Parathyroid adenoma (tissue), 2 donors: ENCODE results near the gene CEBPG.

Experiments used
- H2AFZ ChIP-seq: fragments of 300-600 bp; sonication (generic); one replicate; pipeline ENCODE4 v1.7.0; 2017; ENCODE audit warnings: antibody characterized with exemption, mild to moderate bottlenecking
- H3K27ac ChIP-seq: fragments of 300-600 bp; sonication (generic); one replicate; pipeline ENCODE4 v1.7.0; 2017
- H3K27me3 ChIP-seq: fragments of 300-600 bp; sonication (generic); one replicate; pipeline ENCODE4 v1.7.0; 2017; ENCODE audit warnings: low read length; ENCODE audit not compliant: control insufficient read depth, insufficient read depth
- H3K36me3 ChIP-seq: fragments of 300-600 bp; sonication (generic); one replicate; pipeline ENCODE4 v1.7.0; 2017; ENCODE audit warnings: low read length; ENCODE audit not compliant: control insufficient read depth, insufficient read depth
- H3K4me1 ChIP-seq: fragments of 300-600 bp; sonication (generic); one replicate; pipeline ENCODE4 v1.7.0; 2017; ENCODE audit warnings: control low read depth
- H3K4me2 ChIP-seq: fragments of 300-600 bp; sonication (generic); one replicate; pipeline ENCODE4 v1.7.0; 2017; ENCODE audit warnings: low read length
- H3K4me3 ChIP-seq: fragments of 300-600 bp; sonication (generic); one replicate; pipeline ENCODE4 v1.7.0; 2017; ENCODE audit warnings: low read depth, low read length
- H3K79me2 ChIP-seq: fragments of 300-600 bp; sonication (generic); one replicate; pipeline ENCODE4 v1.7.0; 2017; ENCODE audit warnings: control low read depth
- H3K9ac ChIP-seq: fragments of 300-600 bp; sonication (generic); one replicate; pipeline ENCODE4 v1.7.0; 2017; ENCODE audit warnings: mild to moderate bottlenecking
- H3K9me3 ChIP-seq: fragments of 300-600 bp; sonication (generic); one replicate; pipeline ENCODE4 v1.7.0; 2017; ENCODE audit warnings: low read length; ENCODE audit not compliant: control insufficient read depth
- TF ChIP-seq, protein P1 (sequence below): fragments of 300-600 bp; sonication (generic); IDR thresholded peaks from one replicate; pipeline ENCODE4 v1.7.0; 2017; ENCODE audit warnings: antibody characterized with exemption, mild to moderate bottlenecking
- donor health status: primary hyperparathyroidism.

Gene CEBPG

DNA sequence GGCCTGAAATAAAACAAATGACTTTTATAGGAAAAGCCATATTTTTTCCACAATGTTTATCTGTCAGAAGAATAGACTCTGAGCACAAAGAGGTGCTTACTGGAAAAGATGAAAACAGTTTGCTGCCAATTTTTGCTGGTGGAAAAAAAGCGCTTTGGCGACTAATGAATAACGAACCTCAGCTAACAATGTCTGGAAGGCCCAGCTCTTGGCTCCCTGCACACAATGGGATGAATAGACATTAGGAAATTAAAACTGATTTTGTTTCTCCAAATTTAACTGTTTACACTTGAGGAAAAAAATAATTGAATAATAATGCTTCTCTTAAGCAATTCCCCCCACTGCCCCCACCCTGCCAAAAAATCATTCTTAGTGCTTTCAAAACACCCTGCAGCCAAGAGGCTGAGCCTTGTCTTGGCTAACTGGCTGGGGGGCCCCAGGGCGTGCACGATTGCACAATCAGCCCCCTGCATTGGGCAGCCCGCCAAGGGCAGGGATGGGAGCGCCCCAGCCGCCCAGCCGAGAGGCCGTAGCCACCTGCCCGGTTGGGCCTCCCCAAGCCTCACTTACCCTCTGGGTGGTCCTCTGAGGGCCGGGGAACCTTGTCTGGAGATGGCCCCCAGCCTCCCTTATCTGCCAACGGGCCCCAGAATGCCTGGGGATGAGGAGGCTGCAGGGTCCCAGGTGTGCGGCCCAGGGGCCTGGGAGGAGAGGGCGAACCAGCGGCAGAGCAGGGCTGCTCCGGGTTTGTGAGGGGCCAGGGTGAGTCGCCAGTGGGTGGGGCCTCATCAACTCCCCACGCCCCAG lies 16.8 kb downstream of the CEBPG start:
- H3K4me3 ChIP-seq = no peak overlapping the region
- H3K9ac ChIP-seq = no peak overlapping the region
- H3K4me1 ChIP-seq = peaks cover 3% of the 10 kb centered on the region

DNA sequence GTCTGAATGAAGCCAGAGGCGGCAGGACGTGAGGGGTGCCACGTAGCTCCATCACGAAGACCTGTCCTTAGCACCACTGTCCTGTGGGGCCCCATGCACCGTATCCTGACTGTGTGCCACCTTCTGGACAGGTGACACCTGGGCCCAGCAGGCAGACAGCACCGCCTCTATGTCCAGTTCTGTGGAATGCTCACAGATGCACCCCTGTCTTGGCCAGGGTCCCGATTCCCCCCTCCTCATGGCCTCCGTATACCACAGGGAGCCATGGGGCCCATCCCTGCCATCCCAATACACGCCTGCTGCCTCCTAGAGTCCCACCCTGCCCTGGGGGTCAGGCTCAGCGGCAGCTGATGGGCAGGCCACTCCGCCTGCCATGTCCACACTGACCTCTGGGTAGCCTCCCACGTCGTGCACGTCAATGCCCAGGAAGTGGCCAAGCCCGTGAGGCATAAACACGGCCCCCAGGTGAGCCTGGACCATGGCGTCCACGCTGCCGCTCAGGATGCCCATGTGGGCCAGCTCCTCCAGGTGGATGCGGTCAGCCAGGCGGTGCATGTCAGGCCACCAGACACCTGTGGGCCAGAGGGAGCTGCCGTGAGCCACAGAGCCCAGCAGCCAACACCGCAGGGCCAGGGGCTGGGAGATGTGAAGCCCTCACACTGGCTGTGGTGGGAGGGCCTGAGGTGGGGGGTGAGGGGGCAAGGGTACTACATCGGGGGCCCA lies 17.6 kb downstream of the CEBPG start:
- Histone ChIP-seq H3K4me1 (peaks cover 3% of the 10 kb centered on the region), H3K4me3 (no peak overlapping the region), H3K9ac (no peak overlapping the region), H3K27me3 (no peaks in the 10 kb centered on the region), H3K36me3 (no peaks in the 10 kb centered on the region), H3K79me2 (no peaks in the 10 kb centered on the region), H2AFZ (no peak overlapping the region), H3K4me2 (no peak overlapping the region), H3K9me3 (no peaks in the 10 kb centered on the region), H3K27ac (no peak overlapping the region)
- TF ChIP-seq, protein P1, sequence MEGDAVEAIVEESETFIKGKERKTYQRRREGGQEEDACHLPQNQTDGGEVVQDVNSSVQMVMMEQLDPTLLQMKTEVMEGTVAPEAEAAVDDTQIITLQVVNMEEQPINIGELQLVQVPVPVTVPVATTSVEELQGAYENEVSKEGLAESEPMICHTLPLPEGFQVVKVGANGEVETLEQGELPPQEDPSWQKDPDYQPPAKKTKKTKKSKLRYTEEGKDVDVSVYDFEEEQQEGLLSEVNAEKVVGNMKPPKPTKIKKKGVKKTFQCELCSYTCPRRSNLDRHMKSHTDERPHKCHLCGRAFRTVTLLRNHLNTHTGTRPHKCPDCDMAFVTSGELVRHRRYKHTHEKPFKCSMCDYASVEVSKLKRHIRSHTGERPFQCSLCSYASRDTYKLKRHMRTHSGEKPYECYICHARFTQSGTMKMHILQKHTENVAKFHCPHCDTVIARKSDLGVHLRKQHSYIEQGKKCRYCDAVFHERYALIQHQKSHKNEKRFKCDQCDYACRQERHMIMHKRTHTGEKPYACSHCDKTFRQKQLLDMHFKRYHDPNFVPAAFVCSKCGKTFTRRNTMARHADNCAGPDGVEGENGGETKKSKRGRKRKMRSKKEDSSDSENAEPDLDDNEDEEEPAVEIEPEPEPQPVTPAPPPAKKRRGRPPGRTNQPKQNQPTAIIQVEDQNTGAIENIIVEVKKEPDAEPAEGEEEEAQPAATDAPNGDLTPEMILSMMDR = no peak

More for the DNA sequence above, 16.8 kb downstream of the CEBPG start:
- no peaks in the 10 kb centered on the region for H3K36me3 ChIP-seq
- H3K9me3 ChIP-seq = no peaks in the 10 kb centered on the region
- no peak overlapping the region for H2AFZ ChIP-seq
- no peaks in the 10 kb centered on the region for H3K27me3 ChIP-seq
- no peaks in the 10 kb centered on the region for H3K79me2 ChIP-seq
- no peak overlapping the region for H3K4me2 ChIP-seq
- H3K27ac ChIP-seq = peak overlapping the region; percentile 64
- TF ChIP-seq, protein P1 = no peak

DNA sequence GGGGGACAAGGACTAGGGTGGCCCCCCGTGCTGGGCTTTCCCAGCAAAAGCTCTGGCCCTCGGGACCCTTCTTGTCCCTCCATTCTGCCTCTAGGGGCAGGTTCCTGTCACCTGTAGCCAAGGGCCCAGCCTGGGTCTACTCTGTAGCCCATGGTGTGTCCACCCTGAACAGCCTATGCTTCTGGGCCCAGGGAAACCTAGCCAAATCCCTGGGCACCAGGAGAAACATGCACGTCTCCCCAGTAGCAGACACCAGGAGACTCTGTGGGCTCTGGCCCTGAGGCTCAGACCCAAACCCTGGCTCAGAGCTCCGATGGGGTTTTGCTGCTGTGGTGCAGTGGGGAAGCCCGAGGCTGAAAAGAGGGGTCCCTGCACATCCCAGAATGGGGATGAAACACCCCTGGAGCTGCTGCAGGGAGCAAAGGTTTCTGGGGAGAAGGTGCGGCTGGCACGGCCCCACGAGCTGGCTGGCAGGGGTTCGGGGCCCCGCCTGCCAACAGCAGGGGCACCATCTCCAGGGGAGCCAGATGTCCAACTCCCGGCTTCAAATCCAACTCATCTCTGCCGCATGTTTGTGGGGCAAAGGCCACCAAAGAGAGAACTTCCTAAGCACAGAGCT lies 18.2 kb downstream of the CEBPG start:
- TF ChIP-seq, protein P1 = no peak
- no peak overlapping the region for H3K9ac ChIP-seq
- H3K79me2 ChIP-seq = no peaks in the 10 kb centered on the region
- no peaks in the 10 kb centered on the region for H3K9me3 ChIP-seq
- H3K27me3 ChIP-seq = no peaks in the 10 kb centered on the region
- no peak overlapping the region for H3K4me2 ChIP-seq
- H3K27ac ChIP-seq = no peak overlapping the region
- no peak overlapping the region for H2AFZ ChIP-seq
- H3K4me3 ChIP-seq = no peak overlapping the region
- H3K36me3 ChIP-seq = no peaks in the 10 kb centered on the region
- H3K4me1 ChIP-seq = peaks cover 3% of the 10 kb centered on the region

DNA sequence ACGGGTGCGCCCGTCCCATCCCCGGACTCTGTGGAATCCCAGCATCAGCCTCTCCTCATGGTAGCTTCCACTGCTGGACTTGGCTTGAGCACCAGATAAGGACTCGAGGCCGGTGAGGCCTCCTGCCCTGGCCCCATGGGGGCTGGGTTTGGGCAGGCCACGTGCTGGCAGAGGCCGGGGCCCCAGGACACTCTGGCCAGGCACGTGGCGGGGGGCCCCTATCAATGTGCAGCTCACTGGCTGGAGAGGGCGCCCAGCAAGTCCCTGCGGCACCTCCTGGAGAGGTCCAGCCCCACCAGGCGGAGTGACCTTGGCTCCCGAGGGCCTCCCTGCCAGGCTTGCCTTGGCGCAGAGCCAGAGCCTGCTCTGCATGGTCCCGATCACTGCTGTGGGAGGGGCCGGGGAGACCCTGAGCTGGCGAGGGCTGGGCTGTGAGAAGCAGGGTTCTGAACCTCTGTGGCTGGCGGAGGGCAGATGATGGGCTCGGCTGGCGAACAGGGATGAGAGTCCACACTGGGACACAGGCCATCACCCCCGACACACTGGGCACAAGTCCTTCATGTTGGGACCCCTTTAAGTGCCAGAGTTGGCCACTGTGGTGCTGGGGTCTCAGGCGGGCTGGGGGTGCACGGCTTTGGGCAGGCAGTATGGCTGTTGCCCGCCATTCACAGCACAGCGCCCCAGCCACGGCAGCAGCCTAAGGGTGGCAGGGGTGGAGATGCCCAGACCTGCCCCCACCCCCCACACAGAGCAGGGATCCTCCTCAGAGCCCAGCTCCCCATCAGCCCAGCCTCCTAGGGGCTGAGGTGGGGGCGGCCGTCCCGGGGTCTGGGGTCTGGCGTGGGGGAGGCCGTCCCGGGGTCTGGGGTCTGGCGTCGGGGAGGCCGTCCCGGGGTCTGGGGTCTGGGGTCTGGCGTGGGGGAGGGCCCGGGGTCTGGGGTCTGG lies 19.1 kb downstream of the CEBPG start:
- Histone ChIP-seq H3K27ac (no peak overlapping the region), H3K4me1 (peaks cover 3% of the 10 kb centered on the region), H3K9ac (no peak overlapping the region), H2AFZ (no peak overlapping the region), H3K9me3 (no peaks in the 10 kb centered on the region), H3K27me3 (no peaks in the 10 kb centered on the region), H3K4me3 (no peak overlapping the region), H3K36me3 (no peaks in the 10 kb centered on the region), H3K79me2 (no peaks in the 10 kb centered on the region), H3K4me2 (no peak overlapping the region)
- TF ChIP-seq, protein P1 = no peak
